ENCODE measurements around the gene SFXN2.

DNA sequence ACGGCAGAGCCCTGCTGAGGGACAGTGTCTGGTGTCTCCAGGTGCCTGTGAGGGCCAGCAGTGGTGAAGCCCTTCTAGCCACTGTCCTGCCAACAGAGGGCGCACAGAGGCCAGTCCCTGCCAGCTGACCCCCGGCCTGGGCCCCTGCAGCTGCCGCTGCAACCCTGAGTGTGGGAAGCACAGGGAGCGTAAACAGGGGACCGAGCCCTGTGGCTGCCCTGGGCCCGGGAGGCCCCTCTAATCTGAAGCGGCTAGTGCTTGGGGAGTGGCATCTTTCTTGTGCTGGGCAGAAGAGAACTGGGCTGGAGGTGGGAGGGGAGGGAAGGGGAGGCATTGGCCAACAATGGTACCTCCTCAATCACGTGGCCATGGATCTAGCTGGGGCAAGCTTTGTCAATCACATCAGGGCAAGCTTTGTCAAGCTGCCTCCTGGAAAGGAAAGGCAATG, 35.6 kb upstream of the SFXN2 start:
- TF ChIP-seq CTCF (IDR thresholded peaks at IDR 0.05) (no peak; the same call in 1 of the 2 replicates), RELA (CRISPR knock-in tag; IDR thresholded peaks at IDR 0.05; ENCODE audit: borderline replicate concordance) (no peak), ZNF263 (CRISPR knock-in tag; IDR thresholded peaks at IDR 0.05; ENCODE audit: low read depth) (no peak), NR3C1 (CRISPR knock-in tag; conservative IDR thresholded peaks at IDR 0.05; ENCODE audit: low read depth) (no peak), ESRRA (CRISPR knock-in tag; IDR thresholded peaks at IDR 0.05; ENCODE audit: borderline replicate concordance) (no peak), CBFB (CRISPR knock-in tag; IDR thresholded peaks at IDR 0.05; ENCODE audit: low read depth) (no peak), ELF4 (CRISPR knock-in tag; IDR thresholded peaks at IDR 0.05; ENCODE audit: low read depth) (no peak), ETV6 (CRISPR knock-in tag; IDR thresholded peaks at IDR 0.05) (peak; percentile 59; the same call in 1 of the 2 replicates), MAX (CRISPR knock-in tag; IDR thresholded peaks at IDR 0.05) (peak; percentile 75)
- TF ChIP-seq, protein P1, sequence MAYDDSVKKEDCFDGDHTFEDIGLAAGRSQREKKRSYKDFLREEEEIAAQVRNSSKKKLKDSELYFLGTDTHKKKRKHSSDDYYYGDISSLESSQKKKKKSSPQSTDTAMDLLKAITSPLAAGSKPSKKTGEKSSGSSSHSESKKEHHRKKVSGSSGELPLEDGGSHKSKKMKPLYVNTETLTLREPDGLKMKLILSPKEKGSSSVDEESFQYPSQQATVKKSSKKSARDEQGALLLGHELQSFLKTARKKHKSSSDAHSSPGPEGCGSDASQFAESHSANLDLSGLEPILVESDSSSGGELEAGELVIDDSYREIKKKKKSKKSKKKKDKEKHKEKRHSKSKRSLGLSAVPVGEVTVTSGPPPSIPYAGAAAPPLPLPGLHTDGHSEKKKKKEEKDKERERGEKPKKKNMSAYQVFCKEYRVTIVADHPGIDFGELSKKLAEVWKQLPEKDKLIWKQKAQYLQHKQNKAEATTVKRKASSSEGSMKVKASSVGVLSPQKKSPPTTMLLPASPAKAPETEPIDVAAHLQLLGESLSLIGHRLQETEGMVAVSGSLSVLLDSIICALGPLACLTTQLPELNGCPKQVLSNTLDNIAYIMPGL (CRISPR knock-in tag; IDR thresholded peaks at IDR 0.05), result peak; percentile 71
